Lower leg skin (tissue), 4 donors: ENCODE results near the gene SMPD3. TPM values are rescaled to one million over a fixed set of nuclear protein-coding genes. Genes with fewer than 3 reads are reported as not detected.

ENCODE experiments used
- DNase-seq, 2 donors: peaks; one replicate each; pipeline ENCODE4 v3.0.0-alpha.2; 2019; ENCODE audit warnings: low spot score in 2 of 2
- H3K4me3 ChIP-seq: fragments of 200-600 bp; sonication (generic); 2 replicates; pipeline ENCODE4 v1.5.1; 2017; ENCODE audit warnings: mild to moderate bottlenecking, low read depth; ENCODE audit not compliant: poor library complexity, severe bottlenecking
- CTCF ChIP-seq, 3 donors: fragments of 450-650 bp; IDR thresholded peaks; one replicate each; pipeline ENCODE4 v1.5.1; 2016; ENCODE audit warnings: antibody characterized with exemption in 3 of 3, mild to moderate bottlenecking in 3 of 3, moderate library complexity in 2 of 3
- POLR2A ChIP-seq, 2 donors: fragments of 450-650 bp; IDR thresholded peaks; one replicate each; pipeline ENCODE4 v1.6.1; 2016 to 2017; ENCODE audit warnings: antibody characterized with exemption in 2 of 2, mild to moderate bottlenecking in 1 of 2, moderate library complexity in 1 of 2
- WGBS, 2 donors: methylation state at CpG; one replicate each; pipeline ENCODE4 v1.1.5; 2018; 5-methylcytosine and 5-hydroxymethylcytosine counted together
- intact Hi-C: fragments of 100-400 bp; cut with DNase I; formaldehyde crosslinking; loops from one replicate; pipeline ENCODE4 v1.15.0; 2023; ENCODE audit warnings: low total_unique reads
- total RNA-seq, 4 donors: library from RNA; depleted of rRNA; stranded (reverse); fragments of >200 nt; gene quantifications; one replicate each; pipeline ENCODE4 v1.1.0, GENCODE V29; 2016

Gene SMPD3
- total RNA-seq, 4 donors from 2014 or later = 30.2 to 135 (median 58.3) TPM

- WGBS, 2 donors = 91 to 94% methylated on average over 11 of the region's 11 CpGs
- DNase-seq = no peak
- TF ChIP-seq POLR2A (IDR thresholded peaks at IDR 0.05) = no peak
- no peak for TF ChIP-seq CTCF (IDR thresholded peaks at IDR 0.05)
- H3K4me3 ChIP-seq = no peak overlapping the region
- intact Hi-C loops = no loop called here
These were observed 72.3 kb downstream of the SMPD3 start for GRCh38 chr16:68375801-68376536.

- 70 to 95% methylated on average over 3 to 9 of the region's 9 CpGs for WGBS, 2 donors
- intact Hi-C loops = no loop called here
- DNase-seq = no peak
- TF ChIP-seq CTCF (IDR thresholded peaks at IDR 0.05) (no peak), POLR2A (IDR thresholded peaks at IDR 0.05) (no peak)
- H3K4me3 ChIP-seq = no peak overlapping the region
These were observed 73.2 kb downstream of the SMPD3 start for GRCh38 chr16:68374961-68375660.

GRCh38 chr16:68374246-68374805 is 74.0 kb downstream of the SMPD3 start:
- TF ChIP-seq POLR2A (IDR thresholded peaks at IDR 0.05) = no peak
- no peak for TF ChIP-seq CTCF (IDR thresholded peaks at IDR 0.05)
- 66 to 83% methylated on average over 9 to 10 of the region's 10 CpGs for WGBS, 2 donors
- no peak for DNase-seq
- intact Hi-C loops = no loop called here
- no peak overlapping the region for H3K4me3 ChIP-seq

GRCh38 chr16:68373528-68374245 is 74.6 kb downstream of the SMPD3 start:
- WGBS, 2 donors = 75 to 77% methylated on average over 18 of the region's 18 CpGs
- no peak overlapping the region for H3K4me3 ChIP-seq
- DNase-seq = no peak
- no peak for TF ChIP-seq CTCF (IDR thresholded peaks at IDR 0.05)
- TF ChIP-seq POLR2A (IDR thresholded peaks at IDR 0.05) = no peak
- intact Hi-C loops = no loop called here

GRCh38 chr16:68372806-68373205 is 75.5 kb downstream of the SMPD3 start:
- TF ChIP-seq POLR2A (IDR thresholded peaks at IDR 0.05) (no peak), CTCF (IDR thresholded peaks at IDR 0.05) (no peak)
- WGBS, 2 donors = 90 to 91% methylated on average over 8 of the region's 8 CpGs
- H3K4me3 ChIP-seq = no peak overlapping the region
- intact Hi-C loops = no loop called here
- DNase-seq = no peak
